Erythroblast (primary cell): Measurements from ENCODE around the gene ELOVL5.

Experiments used
- DNase-seq, 2 experiments: peaks; one replicate each; lab custom pipeline; 2025; lab: John Stamatoyannopoulos, UW
- POLR2A ChIP-seq: IDR thresholded peaks from 2 replicates; pipeline ENCODE4 v1.6.1; 2011; ENCODE audit warnings: mild to moderate bottlenecking, low read length

The ELOVL5 gene

DNA sequence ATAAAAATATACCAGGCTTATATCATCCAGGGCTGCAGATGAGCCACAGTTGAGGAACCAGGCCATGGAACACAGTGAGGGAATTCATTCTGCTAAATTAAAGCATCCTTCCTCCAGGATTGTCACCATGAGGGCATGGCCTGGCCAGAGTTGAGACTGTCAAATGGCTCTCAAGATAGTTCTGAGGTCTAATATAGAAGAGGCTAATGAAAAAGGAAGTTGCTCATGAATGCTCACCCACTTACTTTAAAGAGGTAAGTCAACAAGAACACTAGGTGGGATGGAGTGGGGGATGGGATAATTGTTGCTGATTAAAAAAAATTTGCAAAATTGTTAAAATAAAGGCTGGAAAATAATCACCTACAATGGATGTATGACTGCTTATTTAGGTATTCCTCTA, 128.1 kb downstream of the ELOVL5 start:
- TF ChIP-seq POLR2A = no peak
- DNase-seq = no peak
